ENCODE measurements around the gene ENOX1.

The ENOX1 gene

GRCh38 chr13:43596006-43596405 lies 190.8 kb downstream of the ENOX1 start:
- DNase-seq = no peak

DNA sequence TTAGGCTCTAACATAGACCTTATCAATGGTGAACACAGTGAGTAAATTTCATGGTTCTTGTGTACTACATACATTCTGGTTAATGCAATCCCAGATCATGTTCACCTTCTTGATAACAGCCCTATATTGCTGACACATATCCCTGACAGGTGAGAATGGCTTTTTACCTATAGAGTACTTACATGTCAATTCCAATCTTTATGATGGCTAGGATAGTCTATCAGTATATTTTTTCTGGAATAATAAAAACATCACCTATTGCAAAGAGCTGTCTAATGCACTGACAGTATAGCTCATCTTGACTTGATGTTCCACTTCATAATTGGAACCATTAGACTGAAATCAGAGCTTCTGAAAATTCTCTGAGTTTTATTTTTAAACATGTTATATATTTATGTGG lies 199.4 kb downstream of the ENOX1 start:
- DNase-seq = no peak

DNA sequence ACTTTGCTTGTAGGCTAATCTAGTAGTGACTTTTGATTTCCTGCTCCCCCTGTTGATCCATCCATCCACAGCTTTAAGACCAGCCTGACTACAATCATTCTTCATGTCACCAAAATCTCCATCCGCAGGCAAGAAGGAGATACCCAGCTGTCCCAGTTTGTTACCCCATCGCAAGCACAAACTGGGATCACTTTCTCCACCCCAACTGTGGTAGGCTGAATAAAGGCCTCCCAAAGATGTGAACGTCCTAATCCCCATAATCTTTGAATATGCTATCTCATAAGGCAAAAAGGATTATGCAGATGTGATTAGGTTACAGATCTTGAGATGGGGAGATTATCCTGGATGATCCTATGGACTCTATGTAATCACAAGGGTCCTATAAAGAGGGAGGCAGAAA lies 202.0 kb downstream of the ENOX1 start:
- DNase-seq = no peak

- DNase-seq = no peak
These were observed 203.5 kb downstream of the ENOX1 start for GRCh38 chr13:43583321-43583720.

DNA sequence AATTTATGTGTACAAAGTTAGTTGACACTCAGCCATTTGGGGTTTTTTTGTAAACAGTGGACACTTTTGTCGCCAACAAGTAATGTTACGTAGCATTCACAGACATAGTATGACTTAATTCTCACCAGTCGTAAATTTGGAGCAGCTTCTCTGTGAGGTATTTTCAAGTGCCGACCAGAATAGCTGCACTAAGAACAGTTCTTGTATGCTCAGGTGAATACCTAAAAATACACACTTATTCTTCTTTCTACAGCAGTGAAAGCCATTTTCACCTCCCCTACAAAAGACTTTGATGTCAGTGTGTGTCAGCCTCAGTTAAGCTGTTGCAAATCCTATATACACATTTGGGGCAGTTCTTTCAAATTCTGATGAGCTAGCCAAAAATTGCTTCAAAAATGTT lies 206.5 kb downstream of the ENOX1 start:
- DNase-seq = no peak

GRCh38 chr13:43579321-43579720 lies 207.5 kb downstream of the ENOX1 start:
- no peak for DNase-seq

DNA sequence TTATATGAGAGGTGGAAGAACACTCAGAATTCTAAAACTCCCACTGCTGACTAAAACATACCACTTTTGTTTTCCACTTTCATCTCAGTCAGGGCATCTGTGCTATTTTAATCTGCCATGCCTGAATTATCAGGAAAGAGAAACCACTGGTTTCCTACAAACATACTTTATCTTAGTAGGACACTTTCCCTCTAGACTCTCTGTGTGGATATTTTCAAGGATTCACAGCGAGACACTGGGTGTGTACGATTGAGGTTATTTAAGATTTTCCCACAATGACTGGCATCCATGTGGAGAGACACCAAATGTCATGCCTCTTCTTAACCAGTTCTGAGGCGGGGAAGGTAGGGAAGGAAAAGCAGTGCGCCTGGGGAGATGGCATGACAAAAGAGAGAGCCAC lies 212.2 kb downstream of the ENOX1 start:
- DNase-seq = no peak

- DNase-seq = peak; percentile 23 to 31
These were observed 212.8 kb downstream of the ENOX1 start for GRCh38 chr13:43573802-43574514.

DNA sequence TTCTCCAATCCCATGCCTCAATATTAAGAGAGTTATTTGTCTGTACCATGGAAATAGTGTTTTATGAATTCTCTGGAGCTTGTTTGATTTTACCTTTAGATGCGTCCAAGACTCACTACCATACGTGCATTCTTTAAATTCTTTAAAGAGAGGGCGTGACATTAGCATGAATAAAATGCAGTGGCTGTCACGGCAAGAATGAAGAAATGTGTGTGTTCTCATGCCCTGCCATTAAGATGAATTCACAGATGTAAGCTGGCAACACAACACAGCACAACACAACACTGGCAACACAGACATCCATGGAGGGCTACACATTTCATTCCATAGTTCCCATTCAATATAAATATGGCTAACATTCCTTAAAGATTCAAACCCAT lies 213.4 kb downstream of the ENOX1 start:
- DNase-seq = no peak

GRCh38 chr13:43572656-43573360 lies 214.0 kb downstream of the ENOX1 start:
- no peak for DNase-seq

DNA sequence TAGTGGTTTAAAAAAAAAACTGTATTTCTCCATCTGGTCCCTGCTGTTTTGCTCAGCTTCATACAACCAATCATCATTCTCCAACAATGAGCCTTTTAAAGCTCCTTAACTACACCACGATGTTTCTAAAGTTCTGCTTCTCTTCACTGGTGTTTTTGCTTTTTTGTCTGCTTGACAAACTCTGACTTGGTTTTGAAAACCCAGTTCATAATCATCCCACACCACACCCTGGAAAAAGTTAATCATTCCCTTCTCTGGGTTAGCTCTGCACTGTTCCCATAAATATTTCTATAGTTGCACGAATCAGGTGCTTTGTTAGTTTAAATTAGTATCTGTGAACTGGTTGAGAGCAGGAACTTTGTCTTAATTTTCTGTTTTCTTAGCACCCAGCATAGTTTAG lies 217.1 kb downstream of the ENOX1 start:
- DNase-seq = no peak

- DNase-seq = no peak
These were observed 219.2 kb downstream of the ENOX1 start for GRCh38 chr13:43567608-43568007.

DNA sequence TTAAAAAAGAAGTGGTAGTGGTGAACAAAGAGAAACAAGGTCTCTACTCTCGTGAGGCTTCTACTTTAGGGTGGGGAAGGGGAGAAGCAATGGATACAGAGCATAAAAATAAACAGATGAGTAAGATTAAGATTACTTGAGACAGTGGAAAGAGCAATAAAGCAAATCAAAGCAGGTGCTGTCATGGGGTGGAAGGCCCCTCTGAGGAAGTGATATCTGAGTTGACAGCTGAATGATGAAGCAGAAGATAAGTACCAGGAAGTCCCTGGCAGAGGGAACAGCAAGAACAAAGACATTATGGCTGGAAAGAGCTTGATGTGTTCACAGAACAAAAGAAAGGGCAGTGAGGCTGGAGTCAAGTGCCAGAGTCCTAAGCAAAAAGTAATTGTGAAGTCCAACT lies 221.8 kb downstream of the ENOX1 start:
- no peak for DNase-seq

- no peak for DNase-seq
These were observed 225.7 kb downstream of the ENOX1 start for GRCh38 chr13:43561081-43561480.

DNA sequence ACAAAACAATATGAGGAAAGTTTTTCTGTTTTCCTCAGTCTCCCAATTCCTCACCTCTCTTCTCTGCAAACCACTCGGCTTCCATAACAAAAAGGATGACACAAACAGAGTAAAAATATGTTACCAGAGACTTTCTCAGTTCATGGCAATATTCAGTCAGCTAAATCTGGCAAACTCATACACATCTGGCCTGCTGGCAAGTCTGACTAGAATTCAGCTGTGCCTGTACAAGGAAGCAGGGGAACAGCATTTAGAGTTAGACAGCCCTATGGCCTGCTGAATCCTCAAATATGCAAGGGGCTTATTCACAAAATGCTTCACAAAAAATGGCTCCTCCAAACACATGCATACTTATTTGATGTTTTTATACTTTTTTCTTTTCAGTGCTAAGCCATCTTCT lies 227.8 kb downstream of the ENOX1 start:
- DNase-seq = no peak

DNA sequence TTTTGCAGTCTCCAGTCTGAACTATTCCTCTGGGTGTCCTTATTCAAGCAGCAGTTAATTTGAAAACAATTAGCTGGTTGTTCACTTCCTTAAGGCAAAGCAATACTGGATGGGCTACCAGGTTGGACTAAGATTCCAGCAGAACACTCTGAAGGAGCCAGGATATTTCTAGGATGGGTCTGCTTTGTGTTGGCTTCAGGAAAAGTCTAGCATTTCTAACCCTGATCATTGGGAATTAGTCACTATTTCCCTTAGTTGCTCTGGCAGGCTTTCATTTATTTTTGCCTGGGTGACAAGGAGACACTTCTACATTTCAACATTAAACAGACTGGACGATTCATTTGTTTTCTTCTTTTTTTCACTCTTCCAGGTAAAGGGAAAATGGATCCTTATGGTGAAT lies 228.4 kb downstream of the ENOX1 start:
- DNase-seq = no peak

DNA sequence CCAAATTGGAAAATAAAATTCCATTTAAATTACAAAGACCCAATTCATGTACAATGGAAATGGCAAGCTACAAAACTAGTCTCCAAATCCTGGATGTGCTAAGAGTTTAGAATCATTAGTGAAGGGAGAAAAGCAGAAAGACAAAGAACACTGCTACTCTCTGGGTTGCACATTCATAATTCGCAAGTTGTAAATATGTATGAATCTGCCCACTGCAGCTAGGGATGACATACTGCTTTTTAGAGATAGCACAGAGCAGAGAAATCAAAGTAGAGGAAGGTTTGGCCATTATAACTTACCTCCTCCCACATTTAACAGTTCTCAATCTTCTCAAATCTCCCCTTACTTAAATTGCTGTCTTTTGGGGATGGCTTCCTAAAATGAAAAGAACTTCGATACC lies 231.1 kb downstream of the ENOX1 start:
- no peak for DNase-seq

- DNase-seq = no peak
These were observed 234.8 kb downstream of the ENOX1 start for GRCh38 chr13:43551897-43552456.

GRCh38 chr13:43546816-43547215 lies 240.0 kb downstream of the ENOX1 start:
- DNase-seq = no peak

- no peak for DNase-seq
These were observed 240.5 kb downstream of the ENOX1 start for GRCh38 chr13:43546251-43546650.

GRCh38 chr13:43545317-43545874 lies 241.4 kb downstream of the ENOX1 start:
- DNase-seq = no peak

DNA sequence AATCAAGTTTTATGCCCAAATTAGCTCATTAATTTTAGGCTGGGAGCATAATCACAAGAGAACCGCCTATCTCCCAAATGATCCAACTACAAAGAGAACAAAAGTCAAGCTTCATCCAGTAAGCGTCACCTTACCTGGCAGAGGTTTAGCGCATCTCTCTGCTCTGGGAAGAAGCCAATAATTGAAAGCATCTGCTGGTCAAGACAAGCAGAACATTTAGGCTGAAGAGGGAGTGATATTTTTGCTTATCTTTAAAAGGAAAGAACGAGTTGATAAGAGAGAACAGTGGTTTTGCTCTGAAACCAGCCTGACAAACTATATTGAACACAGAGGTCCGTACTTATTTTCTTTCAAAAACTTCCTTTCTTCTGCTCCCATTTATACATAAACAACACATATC lies 242.1 kb downstream of the ENOX1 start:
- DNase-seq = no peak

DNA sequence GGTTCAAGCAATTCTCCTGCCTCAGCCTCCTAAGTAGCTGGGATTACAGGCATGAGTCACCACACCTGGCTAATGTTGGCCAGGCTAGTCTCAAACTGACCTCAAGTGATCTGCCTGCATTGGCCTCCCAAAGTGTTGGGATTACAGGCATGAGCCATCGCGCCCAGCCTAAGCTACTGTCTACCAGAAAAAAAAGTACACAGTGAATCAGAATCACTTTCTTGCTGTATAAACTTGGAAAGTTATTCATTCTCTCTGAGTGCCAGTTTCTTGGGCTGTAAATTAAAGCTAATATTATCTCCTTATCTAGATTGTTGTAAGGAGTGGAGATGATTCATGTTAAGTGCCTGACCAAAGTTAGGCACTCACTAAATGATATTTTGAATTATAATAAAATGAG lies 242.8 kb downstream of the ENOX1 start:
- no peak for DNase-seq

- DNase-seq = no peak
These were observed 243.4 kb downstream of the ENOX1 start for GRCh38 chr13:43543331-43543730.
